SK-N-SH treated with all-trans-retinoic acid at 6 μM for 48 hours (cell line): ENCODE data around the gene HDAC11.

Experiments
- ATAC-seq: fragments of 200-7000 bp; cut with Tn5 transposase; 3 replicates; pipeline ENCODE4 v1.9.1; 2020; ENCODE audit warnings: mild to moderate bottlenecking, moderate library complexity
- ARNTL ChIP-seq: fragments of 450-650 bp; formaldehyde crosslinking; IDR thresholded peaks from 2 replicates; pipeline ENCODE4 v1.5.0; 2020; ENCODE audit warnings: low read depth, mild to moderate bottlenecking, moderate library complexity, borderline replicate concordance
- BACH2 ChIP-seq: fragments of 250-450 bp; sonication (Bioruptor Pico); IDR thresholded peaks from 2 replicates; pipeline ENCODE4 v1.9.0; 2021; ENCODE audit warnings: mild to moderate bottlenecking, borderline replicate concordance
- CSDC2 ChIP-seq: fragments of 250-450 bp; sonication (Bioruptor Pico); IDR thresholded peaks from 2 replicates; pipeline ENCODE4 v1.5.0; 2020; ENCODE audit warnings: mild to moderate bottlenecking, moderate library complexity
- ESRRG ChIP-seq: fragments of 250-450 bp; sonication (Bioruptor Pico); IDR thresholded peaks from 2 replicates; pipeline ENCODE4 v1.6.1; 2021; ENCODE audit warnings: mild to moderate bottlenecking
- GLIS3 ChIP-seq: fragments of 250-450 bp; sonication (Bioruptor Pico); IDR thresholded peaks from 2 replicates; pipeline ENCODE4 v1.5.0; 2020; ENCODE audit warnings: mild to moderate bottlenecking, moderate library complexity
- ISL1 ChIP-seq: fragments of 250-450 bp; sonication (Bioruptor Pico); IDR thresholded peaks from 2 replicates; pipeline ENCODE4 v2.1.2; 2022; ENCODE audit warnings: mild to moderate bottlenecking, moderate library complexity
- PATZ1 ChIP-seq: fragments of 250-450 bp; sonication (Bioruptor Pico); IDR thresholded peaks from 2 replicates; pipeline ENCODE4 v1.8.0; 2020; ENCODE audit warnings: mild to moderate bottlenecking, moderate library complexity, borderline replicate concordance
- POU6F1 ChIP-seq: fragments of 250-450 bp; sonication (Bioruptor Pico); IDR thresholded peaks from 2 replicates; pipeline ENCODE4 v1.8.0; 2021; ENCODE audit warnings: low read depth, mild to moderate bottlenecking, moderate library complexity, borderline replicate concordance
- PPARA ChIP-seq: fragments of 250-450 bp; sonication (Bioruptor Pico); IDR thresholded peaks from 2 replicates; pipeline ENCODE4 v1.5.0; 2020; ENCODE audit warnings: mild to moderate bottlenecking, borderline replicate concordance
- RARB ChIP-seq: fragments of 250-450 bp; sonication (Bioruptor Pico); IDR thresholded peaks from 2 replicates; pipeline ENCODE4 v1.8.0; 2021; ENCODE audit warnings: mild to moderate bottlenecking, moderate library complexity
- SNAI2 ChIP-seq: fragments of 250-450 bp; sonication (Bioruptor Pico); IDR thresholded peaks from 2 replicates; pipeline ENCODE4 v1.5.0; 2020; ENCODE audit warnings: mild to moderate bottlenecking, moderate library complexity
- TCF4 ChIP-seq: fragments of 250-450 bp; sonication (Bioruptor Pico); IDR thresholded peaks from 2 replicates; pipeline ENCODE4 v1.8.0; 2021; ENCODE audit warnings: mild to moderate bottlenecking, moderate library complexity, borderline replicate concordance
- TOX ChIP-seq: fragments of 250-450 bp; sonication (Bioruptor Pico); IDR thresholded peaks from 2 replicates; pipeline ENCODE4 v1.8.0; 2021; ENCODE audit warnings: mild to moderate bottlenecking, moderate library complexity, borderline replicate concordance
- ZC3H10 ChIP-seq: fragments of 250-450 bp; sonication (Bioruptor Pico); IDR thresholded peaks from 2 replicates; pipeline ENCODE4 v1.5.1; 2021; ENCODE audit warnings: mild to moderate bottlenecking, moderate library complexity
- ZFP3 ChIP-seq: fragments of 250-450 bp; sonication (Bioruptor Pico); IDR thresholded peaks from 2 replicates; pipeline ENCODE4 v1.5.0; 2020; ENCODE audit warnings: mild to moderate bottlenecking, moderate library complexity
- ZFP30 ChIP-seq: fragments of 450-650 bp; formaldehyde crosslinking; IDR thresholded peaks from 2 replicates; pipeline ENCODE4 v1.5.0; 2022; ENCODE audit warnings: mild to moderate bottlenecking, moderate library complexity
- ZNF565 ChIP-seq: fragments of 450-650 bp; formaldehyde crosslinking; conservative IDR thresholded peaks from 2 replicates; pipeline ENCODE4 v1.5.0; 2020; ENCODE audit warnings: low read depth, mild to moderate bottlenecking, moderate library complexity
- ZNF70 ChIP-seq: fragments of 450-650 bp; formaldehyde crosslinking; IDR thresholded peaks from 2 replicates; pipeline ENCODE4 v1.5.0; 2020; ENCODE audit warnings: mild to moderate bottlenecking, moderate library complexity
- ZNF8 ChIP-seq: fragments of 450-650 bp; formaldehyde crosslinking; IDR thresholded peaks from 2 replicates; pipeline ENCODE4 v1.5.0; 2020; ENCODE audit warnings: mild to moderate bottlenecking, moderate library complexity
- TF ChIP-seq, protein P1 (sequence below): fragments of 250-450 bp; sonication (Bioruptor Pico); IDR thresholded peaks from 2 replicates; pipeline ENCODE4 v1.5.1; 2021; ENCODE audit warnings: mild to moderate bottlenecking, moderate library complexity
- TF ChIP-seq, protein P2 (sequence below): fragments of 250-450 bp; sonication (Bioruptor Pico); IDR thresholded peaks from 2 replicates; pipeline ENCODE4 v1.5.1; 2020; ENCODE audit warnings: low read depth, mild to moderate bottlenecking, moderate library complexity

Gene HDAC11

GRCh38 chr3:13475871-13476590, 4.1 kb upstream of the HDAC11 start:
- no peak for ATAC-seq
- TF ChIP-seq ISL1 (CRISPR knock-in tag), result no peak
- TF ChIP-seq ZNF8 (CRISPR knock-in tag), result no peak
- no peak for TF ChIP-seq PATZ1
- TF ChIP-seq, protein P1, sequence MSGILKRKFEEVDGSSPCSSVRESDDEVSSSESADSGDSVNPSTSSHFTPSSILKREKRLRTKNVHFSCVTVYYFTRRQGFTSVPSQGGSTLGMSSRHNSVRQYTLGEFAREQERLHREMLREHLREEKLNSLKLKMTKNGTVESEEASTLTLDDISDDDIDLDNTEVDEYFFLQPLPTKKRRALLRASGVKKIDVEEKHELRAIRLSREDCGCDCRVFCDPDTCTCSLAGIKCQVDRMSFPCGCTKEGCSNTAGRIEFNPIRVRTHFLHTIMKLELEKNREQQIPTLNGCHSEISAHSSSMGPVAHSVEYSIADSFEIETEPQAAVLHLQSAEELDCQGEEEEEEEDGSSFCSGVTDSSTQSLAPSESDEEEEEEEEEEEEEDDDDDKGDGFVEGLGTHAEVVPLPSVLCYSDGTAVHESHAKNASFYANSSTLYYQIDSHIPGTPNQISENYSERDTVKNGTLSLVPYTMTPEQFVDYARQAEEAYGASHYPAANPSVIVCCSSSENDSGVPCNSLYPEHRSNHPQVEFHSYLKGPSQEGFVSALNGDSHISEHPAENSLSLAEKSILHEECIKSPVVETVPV (CRISPR knock-in tag), result no peak
- TF ChIP-seq ZNF70 (CRISPR knock-in tag), result no peak
- TF ChIP-seq ESRRG (CRISPR knock-in tag), result no peak
- no peak for TF ChIP-seq ZFP3 (CRISPR knock-in tag)
- TF ChIP-seq BACH2 (CRISPR knock-in tag), result no peak
- no peak for TF ChIP-seq TOX
- TF ChIP-seq, protein P2, sequence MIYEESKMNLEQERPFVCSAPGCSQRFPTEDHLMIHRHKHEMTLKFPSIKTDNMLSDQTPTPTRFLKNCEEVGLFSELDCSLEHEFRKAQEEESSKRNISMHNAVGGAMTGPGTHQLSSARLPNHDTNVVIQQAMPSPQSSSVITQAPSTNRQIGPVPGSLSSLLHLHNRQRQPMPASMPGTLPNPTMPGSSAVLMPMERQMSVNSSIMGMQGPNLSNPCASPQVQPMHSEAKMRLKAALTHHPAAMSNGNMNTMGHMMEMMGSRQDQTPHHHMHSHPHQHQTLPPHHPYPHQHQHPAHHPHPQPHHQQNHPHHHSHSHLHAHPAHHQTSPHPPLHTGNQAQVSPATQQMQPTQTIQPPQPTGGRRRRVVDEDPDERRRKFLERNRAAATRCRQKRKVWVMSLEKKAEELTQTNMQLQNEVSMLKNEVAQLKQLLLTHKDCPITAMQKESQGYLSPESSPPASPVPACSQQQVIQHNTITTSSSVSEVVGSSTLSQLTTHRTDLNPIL (CRISPR knock-in tag), result no peak
- no peak for TF ChIP-seq ZC3H10 (CRISPR knock-in tag)
- no peak for TF ChIP-seq ARNTL (CRISPR knock-in tag)
- TF ChIP-seq POU6F1 (CRISPR knock-in tag), result no peak
- TF ChIP-seq RARB (CRISPR knock-in tag), result no peak
- TF ChIP-seq ZFP30, result no peak
- no peak for TF ChIP-seq ZNF565 (CRISPR knock-in tag)
- no peak for TF ChIP-seq CSDC2 (CRISPR knock-in tag)

DNA sequence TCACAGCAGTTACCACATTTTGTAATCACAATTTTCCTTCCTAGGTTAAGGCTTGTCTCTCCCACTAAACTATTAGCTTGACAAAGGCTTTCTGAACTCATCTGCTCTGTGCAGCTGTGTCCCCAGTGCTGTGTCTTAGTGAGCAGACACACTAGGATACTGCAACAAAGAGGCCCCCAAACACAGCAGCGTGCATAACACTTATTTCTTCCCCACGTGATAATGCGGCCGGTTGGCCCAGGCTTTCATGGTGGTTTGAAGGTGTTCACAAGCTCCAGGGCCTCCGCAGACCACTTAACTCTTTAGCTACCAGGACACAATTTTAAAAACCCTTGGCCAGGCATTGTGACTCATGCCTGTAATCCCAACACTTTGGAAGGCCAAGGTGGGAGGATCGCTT, 2.2 kb upstream of the HDAC11 start:
- ATAC-seq, result no peak
- no peak for TF ChIP-seq ZNF70 (CRISPR knock-in tag)
- TF ChIP-seq BACH2 (CRISPR knock-in tag), result no peak
- TF ChIP-seq TCF4 (CRISPR knock-in tag), result no peak
- TF ChIP-seq ISL1 (CRISPR knock-in tag), result no peak
- no peak for TF ChIP-seq PPARA (CRISPR knock-in tag)
- TF ChIP-seq RARB (CRISPR knock-in tag), result no peak
- TF ChIP-seq ZNF565 (CRISPR knock-in tag), result no peak
- TF ChIP-seq ARNTL (CRISPR knock-in tag), result no peak
- no peak for TF ChIP-seq ESRRG (CRISPR knock-in tag)
- TF ChIP-seq, protein P1 (CRISPR knock-in tag), result no peak
- no peak for TF ChIP-seq ZFP30
- no peak for TF ChIP-seq ZNF8 (CRISPR knock-in tag)
- TF ChIP-seq, protein P2 (CRISPR knock-in tag), result no peak
- no peak for TF ChIP-seq GLIS3 (CRISPR knock-in tag)
- no peak for TF ChIP-seq CSDC2 (CRISPR knock-in tag)
- no peak for TF ChIP-seq SNAI2 (CRISPR knock-in tag)
- TF ChIP-seq, all 23 proteins: peak for 0
